Stimulated activated CD4-positive, alpha-beta T cell treated with anti-CD3 and anti-CD28 coated beads, Interleukin-1b, Interleukin-23, amount 100 ng/mL, for 1 hour (primary cell): ENCODE results near the gene SYCP2L.

Experiments
- DNase-seq, 2 donors: peaks; one replicate each; pipeline ENCODE4 v3.0.0-alpha.2; 2020; ENCODE audit warnings: low read depth in 2 of 2

Gene SYCP2L

GRCh38 chr6:11007715-11008608 is 121.1 kb downstream of the SYCP2L start:
- DNase-seq = no peak

GRCh38 chr6:11008821-11009220 is 122.0 kb downstream of the SYCP2L start:
- no peak for DNase-seq

GRCh38 chr6:11009353-11009752 is 122.5 kb downstream of the SYCP2L start:
- DNase-seq = no peak

- no peak for DNase-seq
Observed at GRCh38 chr6:11011787-11012234, 125.0 kb downstream of the SYCP2L start.

- DNase-seq = no peak
Observed at GRCh38 chr6:11012295-11012754, 125.5 kb downstream of the SYCP2L start.

GRCh38 chr6:11012976-11013720 is 126.3 kb downstream of the SYCP2L start:
- DNase-seq = no peak

- DNase-seq = no peak
Observed at GRCh38 chr6:11013721-11014070, 126.8 kb downstream of the SYCP2L start.

- no peak for DNase-seq
Observed at GRCh38 chr6:11015102-11015501, 128.2 kb downstream of the SYCP2L start.

- no peak for DNase-seq
Observed at GRCh38 chr6:11016452-11016851, 129.6 kb downstream of the SYCP2L start.

- no peak for DNase-seq
Observed at GRCh38 chr6:11017090-11017489, 130.2 kb downstream of the SYCP2L start.

- DNase-seq = no peak
Observed at GRCh38 chr6:11018225-11018624, 131.4 kb downstream of the SYCP2L start.

GRCh38 chr6:11021003-11021402 is 134.2 kb downstream of the SYCP2L start:
- DNase-seq = no peak

- no peak for DNase-seq
Observed at GRCh38 chr6:11021714-11022113, 134.9 kb downstream of the SYCP2L start.

- no peak for DNase-seq
Observed at GRCh38 chr6:11023032-11023431, 136.2 kb downstream of the SYCP2L start.
